HG02943 (cell line): ENCODE data around the gene PDE1A.

ENCODE experiments used
- ATAC-seq: cut with Tn5 transposase; IDR thresholded peaks from one replicate; pipeline ENCODE4 v1.9.1; 2021; ENCODE audit warnings: mild to moderate bottlenecking, low read depth, moderate library complexity; ENCODE audit not compliant: unreplicated experiment

The PDE1A gene

GRCh38 chr2:182148344-182148743, 278.5 kb downstream of the PDE1A start:
- no peak for ATAC-seq

GRCh38 chr2:182144776-182145165, 282.1 kb downstream of the PDE1A start:
- ATAC-seq, result no peak

DNA sequence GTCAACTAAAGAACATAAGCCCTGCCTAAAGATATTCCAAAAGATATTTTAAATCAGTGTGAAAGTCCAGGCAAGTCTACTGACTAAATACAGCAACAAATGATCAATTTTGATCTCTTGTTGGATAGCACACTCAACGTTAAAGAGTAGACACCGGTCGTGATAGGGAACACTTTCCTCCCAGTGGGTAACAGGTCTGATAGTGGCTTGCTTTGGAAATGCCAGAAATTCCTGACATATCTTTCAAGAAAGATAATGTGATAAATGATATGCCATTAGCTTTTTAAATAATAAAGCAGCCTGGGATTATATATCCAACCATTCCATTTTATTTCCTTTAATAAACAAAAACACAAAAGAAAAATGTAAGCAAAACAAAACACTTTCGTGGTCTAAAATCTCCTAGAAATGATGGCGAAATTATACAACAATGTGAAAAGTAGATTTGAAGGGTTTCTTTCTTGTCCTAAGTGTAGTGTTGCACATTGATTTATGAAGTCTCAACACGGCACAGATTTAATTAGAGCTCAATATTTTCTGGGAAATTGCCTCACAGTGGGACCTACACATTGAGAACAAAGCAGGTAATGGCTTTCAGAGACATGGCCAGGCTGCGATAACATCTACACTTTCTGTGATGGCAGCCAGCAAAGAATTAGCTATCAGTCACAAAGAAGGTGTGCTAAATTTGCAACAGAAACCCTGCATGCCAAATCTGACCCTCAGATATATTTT, 282.6 kb downstream of the PDE1A start:
- no peak for ATAC-seq

GRCh38 chr2:182142062-182142461, 284.8 kb downstream of the PDE1A start:
- ATAC-seq, result no peak

DNA sequence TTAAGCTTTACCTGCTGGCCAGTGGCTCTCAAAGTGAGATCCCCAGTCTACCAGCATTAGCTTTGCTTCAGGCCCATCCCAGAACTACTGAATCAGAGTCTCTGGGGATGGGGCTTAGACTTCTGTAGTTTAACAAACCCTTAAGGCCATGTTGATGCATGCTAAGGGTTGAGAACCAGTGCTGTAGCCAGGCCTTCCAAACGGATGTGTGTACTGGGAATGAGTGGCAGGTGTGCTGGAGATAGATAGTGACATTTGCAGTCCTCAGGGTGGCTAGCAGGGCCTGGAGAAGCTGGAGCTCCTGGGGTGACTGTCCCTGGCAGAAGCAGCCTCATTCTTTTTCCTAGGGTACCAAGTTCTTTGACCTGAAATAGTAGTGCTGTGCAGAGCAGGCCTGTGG, 292.6 kb downstream of the PDE1A start:
- ATAC-seq, result no peak

GRCh38 chr2:182133195-182133891, 293.5 kb downstream of the PDE1A start:
- ATAC-seq, result no peak

DNA sequence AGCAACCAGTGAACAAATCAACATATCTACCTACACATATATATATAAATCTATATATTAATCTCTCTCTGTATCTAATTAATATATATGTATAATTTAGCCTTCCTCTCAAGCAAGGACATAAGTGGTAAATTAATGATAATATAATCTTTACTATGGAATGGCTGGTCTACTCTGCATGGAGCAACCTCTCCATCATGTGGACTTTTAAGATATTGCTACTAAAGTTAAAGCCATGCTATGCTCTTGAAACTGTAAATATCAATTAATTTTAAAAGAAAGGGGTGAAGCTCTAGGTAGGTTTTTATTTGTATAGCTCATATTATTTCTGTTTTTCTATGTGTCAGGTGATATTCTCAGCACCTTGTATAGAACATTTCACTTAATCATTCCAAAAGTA, 294.2 kb downstream of the PDE1A start:
- ATAC-seq, result no peak

- ATAC-seq, result no peak
These were observed 297.8 kb downstream of the PDE1A start for GRCh38 chr2:182128821-182129707.

- ATAC-seq, result no peak
These were observed 309.6 kb downstream of the PDE1A start for GRCh38 chr2:182117196-182117595.

GRCh38 chr2:182116774-182117173, 310.1 kb downstream of the PDE1A start:
- no peak for ATAC-seq

DNA sequence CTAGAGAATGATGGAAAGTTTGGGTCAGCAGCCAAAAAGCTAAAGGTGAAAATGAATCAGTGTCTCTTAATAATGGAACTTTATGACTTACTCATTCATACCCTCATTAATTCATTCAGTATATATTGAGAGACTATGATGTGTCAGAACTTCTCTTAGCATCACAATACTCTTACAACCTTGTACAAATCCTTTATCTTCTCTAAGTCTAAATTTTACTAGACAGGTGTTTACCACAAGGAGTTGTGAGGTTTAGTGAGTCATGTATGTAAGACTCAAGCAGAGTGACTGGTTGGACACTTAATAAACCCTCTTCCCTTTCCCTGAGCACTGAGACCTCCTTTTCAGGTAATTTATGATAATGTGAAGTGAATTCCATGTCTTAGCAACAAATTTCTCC, 311.6 kb downstream of the PDE1A start:
- ATAC-seq, result no peak

GRCh38 chr2:182113334-182113733, 313.5 kb downstream of the PDE1A start:
- ATAC-seq, result no peak

GRCh38 chr2:182110347-182110746, 316.5 kb downstream of the PDE1A start:
- ATAC-seq, result no peak

DNA sequence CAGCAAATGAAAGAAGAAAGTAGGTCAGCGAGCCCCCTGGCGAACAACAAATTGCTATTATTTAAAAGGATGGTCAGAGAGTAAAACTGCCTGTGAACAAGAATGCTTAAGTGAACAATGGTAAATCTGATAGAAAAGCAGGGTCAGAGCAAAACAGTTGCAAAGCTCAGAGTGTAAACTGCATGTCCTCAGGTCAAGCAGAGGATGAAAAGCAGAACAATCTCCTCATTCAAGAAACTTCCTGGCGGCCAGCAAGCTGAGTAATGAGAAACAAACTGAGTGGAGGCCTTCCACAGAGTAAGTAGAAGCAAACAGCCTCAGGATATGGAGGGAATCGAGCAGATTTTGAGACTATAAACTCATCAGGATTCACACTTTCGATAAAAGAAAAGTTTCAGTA, 323.3 kb downstream of the PDE1A start:
- ATAC-seq, result no peak

- no peak for ATAC-seq
These were observed 325.6 kb downstream of the PDE1A start for GRCh38 chr2:182101263-182101662.

DNA sequence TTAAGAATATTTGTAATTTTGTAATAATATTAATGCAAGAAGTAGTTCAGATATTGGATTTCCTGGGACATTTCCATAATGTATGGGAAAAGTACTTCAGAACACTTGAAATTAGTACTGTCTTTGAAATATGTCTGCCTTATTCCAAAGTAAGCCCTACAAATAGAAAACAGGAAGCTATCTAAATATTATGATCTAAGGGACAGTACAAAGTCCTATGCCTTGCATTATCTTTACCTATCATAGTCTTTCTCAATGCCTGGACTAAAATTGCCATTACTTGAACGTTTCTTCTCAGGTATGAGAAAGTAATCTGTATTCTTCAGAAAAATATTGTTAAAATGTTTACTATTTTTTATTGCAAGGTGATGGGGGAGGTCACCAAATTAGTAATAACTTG, 328.2 kb downstream of the PDE1A start:
- ATAC-seq, result no peak

DNA sequence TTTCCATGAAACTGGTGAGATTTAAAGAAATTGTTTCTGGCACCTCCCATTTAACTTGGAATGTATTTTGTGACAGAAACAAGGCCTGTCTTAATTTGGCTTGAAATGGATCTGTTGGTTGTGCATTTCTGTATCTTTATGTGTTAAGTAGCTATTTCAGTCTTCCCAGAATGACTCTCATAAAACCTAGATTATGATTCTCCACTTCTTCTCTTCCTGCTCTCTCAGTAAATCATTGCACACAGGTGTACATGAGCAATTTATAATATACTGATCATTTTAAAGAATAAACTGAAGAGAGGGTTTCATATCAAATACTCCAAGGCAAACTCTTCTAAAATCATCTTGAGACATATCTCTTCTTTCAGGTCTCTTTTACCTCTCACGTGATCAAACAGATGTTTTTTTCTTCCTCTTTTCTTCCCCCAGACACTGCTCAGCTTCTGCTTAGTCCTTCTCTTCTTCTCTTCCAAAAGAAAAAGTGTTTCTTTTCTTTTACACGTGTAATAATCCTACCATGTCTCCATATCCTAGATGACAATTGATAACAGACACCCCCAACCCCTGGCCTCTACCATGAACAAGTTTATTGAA, 329.2 kb downstream of the PDE1A start:
- ATAC-seq, result no peak

- no peak for ATAC-seq
These were observed 336.4 kb downstream of the PDE1A start for GRCh38 chr2:182090486-182090885.
